NCI-H187 (cell line): Measurements from ENCODE around the gene MPZL3.

Source experiments
- DNase-seq, 2 experiments: peaks; one replicate each; lab custom pipeline; 2025; lab: John Stamatoyannopoulos, UW

The MPZL3 gene

GRCh38 chr11:118251858-118252652, at the start of gene MPZL3:
Gene MPZL3, minus strand, starts transcription at chr11:118252365. Its CDS starts 71 bp downstream, at chr11:118252294.
- peak; percentile 87 to 90 for DNase-seq

GRCh38 chr11:118301600-118302195, 49.5 kb upstream of the MPZL3 start:
- DNase-seq = no peak

- DNase-seq = no peak
Measured at GRCh38 chr11:118295815-118296454, 43.8 kb upstream of the MPZL3 start.

- DNase-seq = no peak
Measured at GRCh38 chr11:118295199-118295598, 43.0 kb upstream of the MPZL3 start.

GRCh38 chr11:118294053-118294452, 41.9 kb upstream of the MPZL3 start:
- DNase-seq = no peak

- DNase-seq = no peak
Measured at GRCh38 chr11:118291477-118292135, 39.4 kb upstream of the MPZL3 start.

- DNase-seq = no peak
Measured at GRCh38 chr11:118290923-118291322, 38.8 kb upstream of the MPZL3 start.

- no peak for DNase-seq
Measured at GRCh38 chr11:118289401-118289800, 37.2 kb upstream of the MPZL3 start.

GRCh38 chr11:118287006-118287405, 34.8 kb upstream of the MPZL3 start:
- DNase-seq = no peak

GRCh38 chr11:118286545-118286944, 34.4 kb upstream of the MPZL3 start:
- no peak for DNase-seq

- DNase-seq = no peak
Measured at GRCh38 chr11:118283756-118284350, 31.7 kb upstream of the MPZL3 start.

- DNase-seq = no peak
Measured at GRCh38 chr11:118283037-118283636, 31.0 kb upstream of the MPZL3 start.

GRCh38 chr11:118282606-118283005, 30.4 kb upstream of the MPZL3 start:
- DNase-seq = no peak

GRCh38 chr11:118281284-118281683, 29.1 kb upstream of the MPZL3 start:
- no peak for DNase-seq

GRCh38 chr11:118277312-118277711, 25.1 kb upstream of the MPZL3 start:
- DNase-seq = no peak

- DNase-seq = no peak
Measured at GRCh38 chr11:118276422-118276821, 24.3 kb upstream of the MPZL3 start.

GRCh38 chr11:118275176-118275575, 23.0 kb upstream of the MPZL3 start:
- no peak for DNase-seq

- no peak for DNase-seq
Measured at GRCh38 chr11:118274186-118274585, 22.0 kb upstream of the MPZL3 start.

- DNase-seq = no peak
Measured at GRCh38 chr11:118272001-118272400, 19.8 kb upstream of the MPZL3 start.

GRCh38 chr11:118267486-118267885, 15.3 kb upstream of the MPZL3 start:
- DNase-seq = peak; percentile 1 to 16

GRCh38 chr11:118265954-118266353, 13.8 kb upstream of the MPZL3 start:
- no peak for DNase-seq
